Measurements from ENCODE around the gene GALNT9.

Gene GALNT9

DNA sequence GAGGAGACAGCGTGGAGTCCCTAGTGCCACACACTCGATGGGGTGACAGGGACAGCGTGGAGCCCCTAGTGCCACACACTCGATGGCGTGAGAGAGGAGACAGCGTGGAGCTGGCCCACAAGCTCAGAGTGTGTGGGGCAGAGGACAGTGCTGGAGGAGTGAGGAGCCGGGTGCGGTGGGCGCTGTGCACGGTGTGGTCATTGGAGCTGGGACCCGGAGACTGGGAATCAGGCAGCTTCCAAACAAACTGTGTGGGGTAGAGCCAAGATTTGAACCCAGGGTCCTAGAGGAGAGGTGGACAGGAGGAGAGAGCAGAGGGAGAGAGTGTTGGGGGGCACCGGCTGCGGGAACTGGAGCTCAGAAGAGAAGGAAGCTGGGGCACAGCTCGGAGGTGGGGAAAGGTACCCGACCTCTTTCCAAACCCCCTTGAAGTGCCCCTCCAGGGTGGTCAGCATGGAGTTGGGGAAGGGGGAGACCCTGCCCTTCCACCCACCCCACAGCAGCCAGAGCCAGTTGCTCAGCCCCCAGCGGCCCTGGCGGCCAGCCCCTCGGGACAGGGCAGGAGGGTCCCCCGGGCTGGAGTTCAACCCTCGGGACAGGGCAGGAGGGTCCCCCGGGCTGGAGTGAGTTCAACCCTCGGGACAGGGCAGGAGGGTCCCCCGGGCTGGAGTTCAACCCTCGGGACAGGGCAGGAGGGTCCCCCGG, 94.1 kb downstream of the GALNT9 start:
- peaks cover 24% of the 10 kb centered on the region for H3K4me1 Mint-ChIP-seq
- H3K4me3 Mint-ChIP-seq, result no peak overlapping the region
- TF ChIP-seq, protein P1, sequence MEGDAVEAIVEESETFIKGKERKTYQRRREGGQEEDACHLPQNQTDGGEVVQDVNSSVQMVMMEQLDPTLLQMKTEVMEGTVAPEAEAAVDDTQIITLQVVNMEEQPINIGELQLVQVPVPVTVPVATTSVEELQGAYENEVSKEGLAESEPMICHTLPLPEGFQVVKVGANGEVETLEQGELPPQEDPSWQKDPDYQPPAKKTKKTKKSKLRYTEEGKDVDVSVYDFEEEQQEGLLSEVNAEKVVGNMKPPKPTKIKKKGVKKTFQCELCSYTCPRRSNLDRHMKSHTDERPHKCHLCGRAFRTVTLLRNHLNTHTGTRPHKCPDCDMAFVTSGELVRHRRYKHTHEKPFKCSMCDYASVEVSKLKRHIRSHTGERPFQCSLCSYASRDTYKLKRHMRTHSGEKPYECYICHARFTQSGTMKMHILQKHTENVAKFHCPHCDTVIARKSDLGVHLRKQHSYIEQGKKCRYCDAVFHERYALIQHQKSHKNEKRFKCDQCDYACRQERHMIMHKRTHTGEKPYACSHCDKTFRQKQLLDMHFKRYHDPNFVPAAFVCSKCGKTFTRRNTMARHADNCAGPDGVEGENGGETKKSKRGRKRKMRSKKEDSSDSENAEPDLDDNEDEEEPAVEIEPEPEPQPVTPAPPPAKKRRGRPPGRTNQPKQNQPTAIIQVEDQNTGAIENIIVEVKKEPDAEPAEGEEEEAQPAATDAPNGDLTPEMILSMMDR (IDR thresholded peaks at IDR 0.05), result no peak
- H3K27ac Mint-ChIP-seq, result no peak overlapping the region
- peaks cover 9% of the 10 kb centered on the region for H3K9me3 Mint-ChIP-seq
- peaks cover 16% of the 10 kb centered on the region for H3K27me3 Mint-ChIP-seq (ENCODE audit: low read depth, poor library complexity)
- no peak for DNase-seq
- H3K36me3 Mint-ChIP-seq (ENCODE audit: low read depth), result no peaks in the 10 kb centered on the region

DNA sequence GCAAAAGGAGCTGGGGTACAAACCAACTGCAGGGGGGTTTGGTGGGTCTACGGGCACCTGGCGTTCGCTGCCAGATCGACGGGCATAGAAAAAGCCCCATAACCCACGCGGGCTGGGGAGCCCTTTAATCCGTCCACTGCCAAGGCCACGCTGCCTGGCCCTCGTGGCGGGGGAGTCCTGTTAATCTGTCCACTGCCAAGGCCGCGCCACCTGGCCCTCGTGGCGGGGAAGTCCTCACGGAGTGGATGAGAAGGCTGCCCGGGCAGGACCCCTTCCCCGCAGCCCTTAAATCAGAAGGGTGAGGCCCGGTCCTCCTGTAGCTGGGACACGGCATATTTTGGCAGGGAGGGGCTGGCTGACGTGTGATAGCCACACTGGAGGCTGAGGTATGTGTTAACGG, 99.0 kb downstream of the GALNT9 start:
- DNase-seq, result no peak
- no peak overlapping the region for H3K4me3 Mint-ChIP-seq
- TF ChIP-seq, protein P1 (IDR thresholded peaks at IDR 0.05), result no peak
- peaks cover 23% of the 10 kb centered on the region for H3K27me3 Mint-ChIP-seq (ENCODE audit: low read depth, poor library complexity)
- H3K27ac Mint-ChIP-seq, result no peak overlapping the region
- H3K36me3 Mint-ChIP-seq (ENCODE audit: low read depth), result no peaks in the 10 kb centered on the region
- H3K9me3 Mint-ChIP-seq, result no peaks in the 10 kb centered on the region
- peaks cover 7% of the 10 kb centered on the region for H3K4me1 Mint-ChIP-seq

DNA sequence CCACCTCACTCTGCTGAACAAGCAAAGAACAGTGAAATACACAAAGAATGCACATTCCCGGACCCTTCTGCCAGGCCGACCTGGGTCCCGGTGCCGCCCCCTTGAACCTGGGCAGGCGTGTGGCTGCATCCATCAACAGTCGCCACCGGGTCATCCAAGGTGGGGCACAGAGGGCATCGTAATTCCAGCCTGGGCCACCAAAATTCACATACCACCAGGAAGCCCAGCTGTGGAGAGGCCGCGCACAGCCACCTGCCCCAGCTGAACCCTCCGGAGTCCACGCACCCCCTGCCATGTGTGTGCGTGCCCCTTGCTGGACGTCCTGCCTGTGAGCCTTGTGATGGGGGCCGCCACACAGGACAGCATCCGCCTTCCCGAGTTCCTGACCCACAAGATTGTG, 99.5 kb downstream of the GALNT9 start:
- no peak for DNase-seq
- peaks cover 7% of the 10 kb centered on the region for H3K4me1 Mint-ChIP-seq
- H3K27me3 Mint-ChIP-seq (ENCODE audit: low read depth, poor library complexity), result peaks cover 23% of the 10 kb centered on the region
- H3K9me3 Mint-ChIP-seq, result no peaks in the 10 kb centered on the region
- no peak overlapping the region for H3K4me3 Mint-ChIP-seq
- H3K36me3 Mint-ChIP-seq (ENCODE audit: low read depth), result no peaks in the 10 kb centered on the region
- no peak overlapping the region for H3K27ac Mint-ChIP-seq
- TF ChIP-seq, protein P1 (IDR thresholded peaks at IDR 0.05), result no peak

DNA sequence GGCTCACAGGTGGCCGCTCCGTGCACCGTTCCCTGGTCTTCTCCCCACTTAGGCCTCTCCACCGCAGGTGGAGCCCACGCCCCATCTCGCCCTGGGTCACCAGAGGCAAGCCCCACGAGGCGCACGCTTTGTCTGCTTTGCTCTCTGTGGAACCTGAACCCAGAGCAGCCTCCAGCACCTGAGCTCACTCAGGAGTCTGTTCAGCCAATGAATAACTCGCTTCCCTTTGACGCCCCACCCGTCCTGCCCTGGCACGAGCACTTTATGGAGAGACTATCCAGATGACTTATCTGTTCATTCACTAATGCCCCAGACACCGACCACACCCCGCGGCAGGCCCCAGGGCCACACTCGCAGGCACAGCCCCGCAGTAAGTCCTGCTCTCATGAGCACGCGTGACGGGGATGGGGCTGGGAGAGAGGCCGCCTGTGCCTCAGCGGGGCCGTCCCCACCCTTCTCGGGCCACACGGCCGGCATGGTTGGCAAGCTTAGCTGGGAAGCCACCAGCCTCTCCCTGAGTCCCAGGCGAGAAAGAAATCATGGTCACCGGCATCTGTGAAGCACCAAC, 100.1 kb downstream of the GALNT9 start:
- Mint-ChIP-seq H3K27ac (no peak overlapping the region), H3K4me1 (peaks cover 7% of the 10 kb centered on the region), H3K4me3 (no peak overlapping the region), H3K9me3 (no peaks in the 10 kb centered on the region), H3K27me3 (ENCODE audit: low read depth, poor library complexity) (peaks cover 23% of the 10 kb centered on the region), H3K36me3 (ENCODE audit: low read depth) (no peaks in the 10 kb centered on the region)
- DNase-seq, result no peak
- TF ChIP-seq, protein P1 (IDR thresholded peaks at IDR 0.05), result no peak

DNA sequence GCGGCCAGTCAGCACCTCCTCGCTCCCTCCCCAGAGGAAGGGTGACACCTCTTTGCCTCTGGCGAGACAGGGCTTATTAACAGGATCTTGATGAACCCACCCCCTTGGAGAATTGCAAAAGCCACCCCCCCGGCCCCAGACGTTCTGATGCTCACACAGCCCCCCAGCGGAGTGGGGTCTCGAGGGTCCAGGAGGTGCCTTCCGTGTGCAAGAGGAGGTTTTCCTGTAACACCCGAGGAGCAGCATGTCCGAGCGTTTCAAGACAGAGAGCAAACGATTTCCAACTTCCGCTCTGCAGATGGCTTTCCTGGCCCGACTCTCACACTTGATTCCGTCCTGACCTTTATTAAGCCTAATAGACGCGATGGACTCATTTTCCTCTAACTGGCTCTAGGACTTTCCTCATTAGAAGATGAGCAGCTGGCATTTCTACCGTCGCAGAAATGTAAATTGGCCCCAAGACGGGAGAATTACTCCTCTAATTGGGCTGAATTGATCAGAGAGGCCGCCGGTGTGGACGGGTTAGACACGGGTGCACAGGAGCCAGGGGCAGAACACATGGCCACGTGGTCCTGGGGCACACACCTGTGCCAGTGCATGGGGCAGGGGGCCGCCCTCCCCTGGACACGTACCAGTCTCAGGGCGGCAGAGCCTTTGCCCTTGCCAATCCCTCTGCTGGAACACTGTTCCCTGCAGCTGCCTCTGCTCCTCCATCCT, 100.8 kb downstream of the GALNT9 start:
- Mint-ChIP-seq H3K4me1 (peaks cover 7% of the 10 kb centered on the region), H3K36me3 (ENCODE audit: low read depth) (no peaks in the 10 kb centered on the region), H3K27me3 (ENCODE audit: low read depth, poor library complexity) (peaks cover 23% of the 10 kb centered on the region), H3K9me3 (no peaks in the 10 kb centered on the region), H3K4me3 (no peak overlapping the region), H3K27ac (no peak overlapping the region)
- no peak for DNase-seq
- TF ChIP-seq, protein P1 (IDR thresholded peaks at IDR 0.05), result no peak

All from nephron progenitor cell (in vitro differentiated cells).